ENCODE measurements around the gene SNTB2.

DNA sequence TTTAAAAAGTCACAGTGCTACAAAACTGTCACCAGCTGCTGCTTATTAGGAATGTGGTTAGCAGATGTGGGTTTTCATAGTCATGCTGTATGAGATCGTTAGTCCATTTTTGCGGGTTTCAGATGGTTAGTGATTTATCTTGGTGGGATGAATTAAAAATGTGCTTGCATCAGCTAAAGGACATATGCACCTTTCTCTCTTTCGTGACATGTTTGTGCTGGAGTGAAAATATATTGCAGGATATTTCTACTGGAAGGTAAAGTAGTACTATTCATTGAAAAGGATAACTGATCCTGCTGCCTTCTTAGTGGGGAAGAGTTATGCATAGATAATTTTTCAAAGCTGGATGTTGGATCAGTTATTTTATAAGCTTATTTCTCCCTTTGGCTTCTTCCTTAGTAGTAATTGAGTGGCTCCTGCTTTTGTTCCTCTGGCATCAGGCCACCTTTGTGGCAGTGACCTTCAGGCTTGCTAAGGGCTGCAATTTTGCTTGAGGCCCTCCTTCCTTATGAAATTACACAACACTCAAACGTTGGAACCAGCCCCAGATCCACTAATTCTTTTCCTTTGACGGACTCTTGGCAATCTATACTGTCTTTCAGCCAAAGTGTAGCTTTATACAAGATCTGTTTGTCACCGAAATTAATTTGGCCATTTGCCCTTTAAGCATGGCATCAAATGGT, 7.5 kb upstream of the SNTB2 start:
- TF ChIP-seq, protein P1, sequence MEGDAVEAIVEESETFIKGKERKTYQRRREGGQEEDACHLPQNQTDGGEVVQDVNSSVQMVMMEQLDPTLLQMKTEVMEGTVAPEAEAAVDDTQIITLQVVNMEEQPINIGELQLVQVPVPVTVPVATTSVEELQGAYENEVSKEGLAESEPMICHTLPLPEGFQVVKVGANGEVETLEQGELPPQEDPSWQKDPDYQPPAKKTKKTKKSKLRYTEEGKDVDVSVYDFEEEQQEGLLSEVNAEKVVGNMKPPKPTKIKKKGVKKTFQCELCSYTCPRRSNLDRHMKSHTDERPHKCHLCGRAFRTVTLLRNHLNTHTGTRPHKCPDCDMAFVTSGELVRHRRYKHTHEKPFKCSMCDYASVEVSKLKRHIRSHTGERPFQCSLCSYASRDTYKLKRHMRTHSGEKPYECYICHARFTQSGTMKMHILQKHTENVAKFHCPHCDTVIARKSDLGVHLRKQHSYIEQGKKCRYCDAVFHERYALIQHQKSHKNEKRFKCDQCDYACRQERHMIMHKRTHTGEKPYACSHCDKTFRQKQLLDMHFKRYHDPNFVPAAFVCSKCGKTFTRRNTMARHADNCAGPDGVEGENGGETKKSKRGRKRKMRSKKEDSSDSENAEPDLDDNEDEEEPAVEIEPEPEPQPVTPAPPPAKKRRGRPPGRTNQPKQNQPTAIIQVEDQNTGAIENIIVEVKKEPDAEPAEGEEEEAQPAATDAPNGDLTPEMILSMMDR (IDR thresholded peaks at IDR 0.05), result no peak
- no peak for TF ChIP-seq POLR2A (IDR thresholded peaks at IDR 0.05)
